DND-41 (cell line): ENCODE data around the gene MGAT4C.

Experiments
- ATAC-seq: fragments of 200-7000 bp; cut with Tn5 transposase; 3 replicates; pipeline ENCODE4 v1.9.1; 2021; ENCODE audit warnings: low read depth; ENCODE audit not compliant: insufficient read depth
- DNase-seq: peaks from one replicate; pipeline ENCODE4 v3.0.0-alpha.2; 2020
- H2AFZ ChIP-seq: 2 replicates; pipeline ENCODE4 v1.6.0; 2012; ENCODE audit warnings: low read depth, low read length
- H3K27ac ChIP-seq: 2 replicates; pipeline ENCODE4 v1.5.1; 2012; ENCODE audit warnings: low read length, inconsistent platforms
- H3K27me3 ChIP-seq: fragments of 200-600 bp; sonication (generic); 2 replicates; pipeline ENCODE4 v1.6.0; 2012; ENCODE audit warnings: low read length, mild to moderate bottlenecking, inconsistent platforms; ENCODE audit not compliant: insufficient read depth, poor library complexity
- H3K36me3 ChIP-seq: 2 replicates; pipeline ENCODE4 v1.5.1; 2012; ENCODE audit warnings: low read length, inconsistent platforms; ENCODE audit not compliant: insufficient read depth
- H3K4me1 ChIP-seq: 2 replicates; pipeline ENCODE4 v1.5.1; 2012; ENCODE audit warnings: mild to moderate bottlenecking, low read length; ENCODE audit not compliant: insufficient read depth
- H3K4me2 ChIP-seq: 2 replicates; pipeline ENCODE4 v1.6.0; 2012; ENCODE audit warnings: mild to moderate bottlenecking, moderate library complexity, low read length, inconsistent platforms; ENCODE audit not compliant: insufficient read depth
- H3K4me3 ChIP-seq, 2 experiments: fragments of 200-600 bp in 1 of 2; shearing (Covaris generic) in 1 of 2; 2 replicates each; pipeline ENCODE4 v1.5.1; 2012 to 2016; ENCODE audit warnings: inconsistent platforms in 2 of 2, low read length in 2 of 2, mild to moderate bottlenecking in 2 of 2, low read depth in 1 of 2, moderate library complexity in 1 of 2
- H3K79me2 ChIP-seq: 2 replicates; pipeline ENCODE4 v1.6.0; 2012; ENCODE audit warnings: low read length, inconsistent platforms; ENCODE audit not compliant: insufficient read depth
- H3K9ac ChIP-seq: 2 replicates; pipeline ENCODE4 v1.6.0; 2012; ENCODE audit warnings: low read depth, mild to moderate bottlenecking, inconsistent platforms, low read length, moderate library complexity
- H3K9me3 ChIP-seq: 2 replicates; pipeline ENCODE4 v1.5.1; 2012; ENCODE audit warnings: low read length, moderate library complexity, mild to moderate bottlenecking, inconsistent platforms; ENCODE audit not compliant: insufficient read depth, severe bottlenecking
- H4K20me1 ChIP-seq: 2 replicates; pipeline ENCODE4 v1.6.0; 2012; ENCODE audit warnings: low read length; ENCODE audit not compliant: insufficient read depth
- EZH2 ChIP-seq: IDR thresholded peaks from 3 replicates; pipeline ENCODE4 v1.6.1; 2012; ENCODE audit warnings: borderline replicate concordance, low read depth, mild to moderate bottlenecking, moderate library complexity, low read length, inconsistent platforms; ENCODE audit not compliant: severe bottlenecking
- TF ChIP-seq, protein P1 (sequence below): IDR thresholded peaks from 2 replicates; pipeline ENCODE4 v1.5.1; 2012; ENCODE audit warnings: borderline replicate concordance, low read length, moderate library complexity, mild to moderate bottlenecking; ENCODE audit not compliant: poor library complexity, severe bottlenecking; ENCODE audit errors: extremely low read depth

Gene MGAT4C

DNA sequence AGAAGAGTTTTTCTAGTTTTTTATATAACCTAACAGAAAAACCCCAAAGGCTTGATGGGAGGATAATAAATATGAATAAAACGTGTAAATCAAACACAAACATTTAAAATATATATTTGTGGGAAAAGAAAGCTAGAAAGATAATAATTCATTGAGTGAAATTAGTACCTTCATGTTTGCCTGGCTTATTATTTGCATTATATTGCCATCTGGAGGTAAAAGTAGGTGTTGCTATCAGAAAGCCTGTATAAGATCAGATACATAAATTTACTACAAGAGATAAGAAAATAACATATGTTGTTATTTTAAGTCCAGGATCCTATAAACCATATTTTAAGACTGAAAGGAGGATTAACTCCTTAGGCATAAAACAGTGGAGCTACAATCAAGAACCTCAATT lies 304.4 kb downstream of the MGAT4C start:
- no peak overlapping the region for H3K9ac ChIP-seq
- H4K20me1 ChIP-seq, result no peaks in the 10 kb centered on the region
- no peaks in the 10 kb centered on the region for H3K27me3 ChIP-seq
- no peak overlapping the region for H3K4me3 ChIP-seq
- no peaks in the 10 kb centered on the region for H3K79me2 ChIP-seq
- no peak overlapping the region for H3K27ac ChIP-seq
- no peaks in the 10 kb centered on the region for H3K9me3 ChIP-seq
- no peak for TF ChIP-seq EZH2
- TF ChIP-seq, protein P1, sequence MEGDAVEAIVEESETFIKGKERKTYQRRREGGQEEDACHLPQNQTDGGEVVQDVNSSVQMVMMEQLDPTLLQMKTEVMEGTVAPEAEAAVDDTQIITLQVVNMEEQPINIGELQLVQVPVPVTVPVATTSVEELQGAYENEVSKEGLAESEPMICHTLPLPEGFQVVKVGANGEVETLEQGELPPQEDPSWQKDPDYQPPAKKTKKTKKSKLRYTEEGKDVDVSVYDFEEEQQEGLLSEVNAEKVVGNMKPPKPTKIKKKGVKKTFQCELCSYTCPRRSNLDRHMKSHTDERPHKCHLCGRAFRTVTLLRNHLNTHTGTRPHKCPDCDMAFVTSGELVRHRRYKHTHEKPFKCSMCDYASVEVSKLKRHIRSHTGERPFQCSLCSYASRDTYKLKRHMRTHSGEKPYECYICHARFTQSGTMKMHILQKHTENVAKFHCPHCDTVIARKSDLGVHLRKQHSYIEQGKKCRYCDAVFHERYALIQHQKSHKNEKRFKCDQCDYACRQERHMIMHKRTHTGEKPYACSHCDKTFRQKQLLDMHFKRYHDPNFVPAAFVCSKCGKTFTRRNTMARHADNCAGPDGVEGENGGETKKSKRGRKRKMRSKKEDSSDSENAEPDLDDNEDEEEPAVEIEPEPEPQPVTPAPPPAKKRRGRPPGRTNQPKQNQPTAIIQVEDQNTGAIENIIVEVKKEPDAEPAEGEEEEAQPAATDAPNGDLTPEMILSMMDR, result peak; percentile 38
- ATAC-seq, result no peak
- no peaks in the 10 kb centered on the region for H3K4me1 ChIP-seq
- H3K4me2 ChIP-seq, result no peak overlapping the region
- no peaks in the 10 kb centered on the region for H3K36me3 ChIP-seq
- DNase-seq, result no peak
- H2AFZ ChIP-seq, result no peak overlapping the region

DNA sequence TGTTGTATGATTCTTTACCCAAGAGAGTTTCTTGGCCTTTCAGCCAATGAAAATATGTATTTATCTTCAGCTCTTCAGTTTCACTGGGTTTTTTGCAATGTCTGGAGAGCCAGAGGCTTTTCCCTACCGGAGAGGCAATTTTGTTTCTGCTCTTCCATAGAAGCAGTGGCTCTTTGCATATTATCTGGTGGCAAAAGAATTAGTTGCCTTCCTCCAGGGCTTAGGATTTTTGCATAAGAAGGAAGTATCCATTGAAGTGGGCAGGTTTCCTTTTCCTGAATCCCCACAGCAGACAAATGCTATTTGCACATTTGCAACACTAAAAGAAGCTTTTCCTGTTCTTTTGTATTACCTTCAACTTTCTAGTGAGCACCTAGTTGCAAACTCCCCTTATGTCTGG lies 306.9 kb downstream of the MGAT4C start:
- Histone ChIP-seq H3K27ac (no peak overlapping the region), H3K27me3 (no peaks in the 10 kb centered on the region), H3K9ac (no peak overlapping the region), H2AFZ (no peak overlapping the region), H4K20me1 (no peaks in the 10 kb centered on the region), H3K79me2 (no peaks in the 10 kb centered on the region), H3K4me2 (no peak overlapping the region), H3K36me3 (no peaks in the 10 kb centered on the region), H3K4me1 (no peaks in the 10 kb centered on the region), H3K4me3 (no peak overlapping the region), H3K9me3 (no peaks in the 10 kb centered on the region)
- DNase-seq (no peak), ATAC-seq (no peak)
- TF ChIP-seq, protein P1, result no peak
- TF ChIP-seq EZH2, result no peak

DNA sequence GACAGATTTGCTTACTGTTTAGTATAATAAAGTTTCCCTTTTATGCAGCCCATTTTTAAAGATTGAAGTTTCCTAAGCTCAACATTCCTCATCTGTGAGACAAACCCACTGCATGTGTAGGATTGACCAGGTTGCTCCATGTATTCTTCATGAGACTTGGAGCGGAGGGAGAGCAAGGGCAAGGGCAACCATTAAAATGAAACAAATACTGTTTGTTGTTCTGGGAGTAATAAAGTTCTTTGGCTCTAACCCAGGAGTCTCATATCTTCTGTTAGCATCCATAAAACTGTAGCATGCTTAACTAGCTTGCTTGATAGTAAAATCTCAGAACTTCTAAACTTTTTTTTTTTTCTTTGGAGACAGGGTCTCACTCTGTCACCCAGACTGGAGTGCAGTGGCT lies 307.9 kb downstream of the MGAT4C start:
- no peak for ATAC-seq
- no peak overlapping the region for H3K4me3 ChIP-seq

DNA sequence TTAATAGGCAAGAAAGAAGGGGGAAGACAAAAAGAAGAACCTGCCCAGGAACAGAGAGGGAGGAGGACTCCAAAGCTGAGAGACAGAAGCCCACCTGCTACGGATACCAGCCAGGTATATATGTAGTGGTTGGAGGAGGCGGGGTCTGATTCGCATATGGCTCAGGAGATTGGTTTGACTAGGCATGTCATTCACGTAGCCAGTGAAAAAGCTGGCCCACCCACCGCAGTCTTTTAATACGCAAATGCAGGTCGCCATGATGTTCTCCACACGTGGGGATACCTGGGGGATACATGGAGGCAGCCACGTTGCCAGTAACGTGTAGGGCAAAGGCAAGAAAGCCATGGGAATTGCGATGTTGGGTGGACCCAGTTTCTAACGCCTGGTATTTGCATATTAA lies 308.9 kb downstream of the MGAT4C start:
- no peaks in the 10 kb centered on the region for H3K79me2 ChIP-seq
- H3K27me3 ChIP-seq, result no peaks in the 10 kb centered on the region
- H3K4me2 ChIP-seq, result no peak overlapping the region
- no peak for ATAC-seq
- no peaks in the 10 kb centered on the region for H3K9me3 ChIP-seq
- DNase-seq, result no peak
- H3K4me1 ChIP-seq, result no peaks in the 10 kb centered on the region
- TF ChIP-seq, protein P1, result no peak
- no peak for TF ChIP-seq EZH2
- H2AFZ ChIP-seq, result no peak overlapping the region
- no peak overlapping the region for H3K27ac ChIP-seq
- H3K4me3 ChIP-seq, result no peak overlapping the region
- no peaks in the 10 kb centered on the region for H3K36me3 ChIP-seq
- H4K20me1 ChIP-seq, result no peaks in the 10 kb centered on the region
- H3K9ac ChIP-seq, result no peak overlapping the region

More for the DNA sequence above, 307.9 kb downstream of the MGAT4C start:
- Histone ChIP-seq H3K36me3 (no peaks in the 10 kb centered on the region), H4K20me1 (no peaks in the 10 kb centered on the region), H3K4me1 (no peaks in the 10 kb centered on the region), H3K9me3 (no peaks in the 10 kb centered on the region), H3K27me3 (no peaks in the 10 kb centered on the region), H3K79me2 (no peaks in the 10 kb centered on the region), H2AFZ (no peak overlapping the region), H3K4me2 (no peak overlapping the region), H3K9ac (no peak overlapping the region), H3K27ac (no peak overlapping the region)
- no peak for DNase-seq
- TF ChIP-seq EZH2, result no peak
